ENCODE data around the gene PDCD7. TPM values are rescaled to one million over a fixed set of nuclear protein-coding genes. Genes with fewer than 3 reads are reported as not detected.

PDCD7 gene
- total and polyA plus RNA-seq, 2 of the 4 experiments (the other 2 are of a cell fraction), result 4.7 to 12.3 TPM

- Histone ChIP-seq H2AK9ac (replicated peaks; ENCODE audit: low read depth, low read length, poor library complexity) (no peak overlapping the region), H2BK120ac (ENCODE audit: low read depth, low read length) (no peak overlapping the region), H4K5ac (ENCODE audit: low read depth, low read length) (no peak overlapping the region), H3K36me3 (ENCODE audit: control insufficient read depth, insufficient read depth, low read length) (peaks cover 30% of the 10 kb centered on the region), H4K8ac (ENCODE audit: low read depth in 2 of 2, low read length in 2 of 2) (no peak overlapping the region), H3K4me1 (ENCODE audit: control insufficient read depth, insufficient read depth, low read length) (peaks cover 2% of the 10 kb centered on the region; the same call in 1 of the 2 replicates), H2BK5ac (ENCODE audit: low read depth, low read length, poor library complexity, severe bottlenecking) (no peak overlapping the region), H2AK5ac (ENCODE audit: low read depth, low read length) (no peak overlapping the region), H3K18ac (ENCODE audit: low read depth, low read length) (no peak overlapping the region), H3K27me3 (ENCODE audit: control insufficient read depth, insufficient read depth, low read length) (no peaks in the 10 kb centered on the region), H2BK20ac (ENCODE audit: low read depth, low read length) (no peak overlapping the region), H2BK15ac (ENCODE audit: low read depth, low read length) (no peak overlapping the region), H3K4me2 (ENCODE audit: low read depth, low read length) (no peak overlapping the region), H3K9me3 (ENCODE audit: control insufficient read depth, insufficient read depth, low read length) (no peaks in the 10 kb centered on the region), H3K79me1 (ENCODE audit: low read depth in 1 of 2, low read length in 2 of 2) (no peaks in the 10 kb centered on the region; a peak in 1 of 4 replicates), H3K4ac (ENCODE audit: low read depth, low read length) (no peak overlapping the region), H3K14ac (replicated peaks; ENCODE audit: low read depth, low read length) (no peak overlapping the region), H3K9me1 (ENCODE audit: insufficient read depth, low read length) (no peaks in the 10 kb centered on the region), H3K9ac (ENCODE audit: low read depth, low read length) (no peak overlapping the region), H3K56ac (ENCODE audit: extremely low read depth, insufficient read depth, low read length) (no peak overlapping the region), H3K23ac (ENCODE audit: low read depth, low read length) (no peak overlapping the region), H3K27ac (ENCODE audit: insufficient read depth, low read length) (no peak overlapping the region), H3K4me3 (ENCODE audit: insufficient read depth, low read depth, low read length) (no peak overlapping the region), H2AFZ (replicated peaks; ENCODE audit: low read length, poor library complexity) (no peak overlapping the region), H4K20me1 (ENCODE audit: insufficient read depth, low read length) (no peaks in the 10 kb centered on the region; the same call in 1 of the 2 replicates), H4K91ac (ENCODE audit: insufficient read depth, low read depth, low read length) (no peak overlapping the region)
- TF ChIP-seq CTCF (conservative IDR thresholded peaks at IDR 0.05; ENCODE audit: low read depth, low read length), result no peak
- TF ChIP-seq SMC3 (IDR thresholded peaks at IDR 0.05; ENCODE audit: low read depth, low read length), result no peak
- no peak for TF ChIP-seq USF2 (IDR thresholded peaks at IDR 0.05; ENCODE audit: low read depth, low read length)
- no peak for TF ChIP-seq BHLHE40 (IDR thresholded peaks at IDR 0.05; ENCODE audit: low read depth, low read length)
- TF ChIP-seq POLR2A (IDR thresholded peaks at IDR 0.05; ENCODE audit: low read depth, low read length), result no peak
- no peak for TF ChIP-seq MAZ (IDR thresholded peaks at IDR 0.05; ENCODE audit: borderline replicate concordance, low read depth, low read length)
- no peak for TF ChIP-seq RCOR1 (IDR thresholded peaks at IDR 0.05; ENCODE audit: insufficient replicate concordance, low read length)
- TF ChIP-seq NFE2L2 (IDR thresholded peaks at IDR 0.05; ENCODE audit: low read depth, low read length), result no peak
- TF ChIP-seq CEBPB (IDR thresholded peaks at IDR 0.05; ENCODE audit: low read depth, low read length), result no peak
- TF ChIP-seq MXI1 (IDR thresholded peaks at IDR 0.05; ENCODE audit: borderline replicate concordance, low read depth, low read length), result no peak
- TF ChIP-seq CHD1 (IDR thresholded peaks at IDR 0.05; ENCODE audit: low read depth, low read length), result no peak
- no peak for TF ChIP-seq MAFK (IDR thresholded peaks at IDR 0.05; ENCODE audit: low read depth, low read length)
- no peak for TF ChIP-seq ELK1 (IDR thresholded peaks at IDR 0.05; ENCODE audit: borderline replicate concordance, low read depth, low read length)
- no peak for TF ChIP-seq RFX5 (IDR thresholded peaks at IDR 0.05; ENCODE audit: low read depth, low read length)
- TF ChIP-seq FOS (IDR thresholded peaks at IDR 0.05; ENCODE audit: low read depth, low read length), result no peak
- TF ChIP-seq RAD21 (IDR thresholded peaks at IDR 0.05; ENCODE audit: low read length), result no peak
- POLR2A ChIA-PET (ENCODE audit: unreplicated experiment), result no interaction called here
- CTCF ChIA-PET, result no interaction called here
- DNase-seq, result no peak
- no TSS peak for BruUV-seq (replicated peaks)
- dilution Hi-C loops (cut with HindIII; ENCODE audit: low sequenced_read_pairs, unreplicated experiment), result no loop called here
- ATAC-seq (ENCODE audit: low read depth), result no peak
- no CpG with 5 or more reads among the region's 5 CpGs for WGBS, 2 experiments (ENCODE audit: extremely low coverage in 2 of 2, insufficient read length in 1 of 2)
- in situ Hi-C loops (cut with MboI; ENCODE audit: low sequenced_read_pairs), result no loop called here
- intact Hi-C loops (cut with micrococcal nuclease), result no loop called here
Observed at GRCh38 chr15:65099336-65099735, 34.3 kb downstream of the PDCD7 start.
